ENCODE results near the gene LCN2. TPM values are rescaled to one million over a fixed set of nuclear protein-coding genes. Genes with fewer than 3 reads are reported as not detected.

LCN2 gene
- total and polyA plus RNA-seq, 3 donors from 2014 or later: 2.2 TPM; not detected in 2

DNA sequence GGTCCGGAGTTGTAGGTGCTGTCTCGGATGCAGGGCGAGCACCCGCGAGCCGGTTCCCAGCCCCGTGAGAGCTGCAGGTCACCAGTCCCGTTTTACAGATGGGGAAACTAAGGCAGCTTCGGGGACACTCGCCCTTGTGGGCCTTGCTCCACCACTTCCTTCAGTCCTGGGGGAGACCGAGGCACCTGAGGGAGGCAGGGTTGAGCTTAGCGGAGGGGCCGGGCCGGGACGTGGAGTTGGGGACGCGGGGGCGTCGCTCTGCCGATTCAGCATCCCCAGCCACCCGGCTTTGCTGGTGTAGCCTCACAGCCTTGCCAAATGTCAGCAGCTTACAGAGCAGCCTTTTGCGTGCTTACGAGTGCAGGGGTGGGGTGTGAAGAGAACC, 11.3 kb downstream of the LCN2 start:
- peak overlapping the region in 1 of 2 donors; percentile 30 for H3K27ac ChIP-seq

GRCh38 chr9:128161215-128161902, 12.1 kb downstream of the LCN2 start:
- Histone ChIP-seq H3K4me1 (peaks cover 5% of the 10 kb centered on the region), H3K27ac (no peak overlapping the region), H3K27me3 (no peaks in the 10 kb centered on the region), H3K36me3 (ENCODE audit: low read depth, missing control alignments) (no peaks in the 10 kb centered on the region), H3K4me3 (no peak overlapping the region), H3K9me3 (no peaks in the 10 kb centered on the region)
- DNase-seq: no peak
- 80 to 82% methylated on average over 13 of the region's 13 CpGs for WGBS, 2 donors
- intact Hi-C loops (cut with DNase I; ENCODE audit: low total_unique reads): no loop called here
- TF ChIP-seq CTCF (IDR thresholded peaks at IDR 0.05): no peak
- TF ChIP-seq POLR2A (IDR thresholded peaks at IDR 0.05): no peak

More for the DNA sequence above, 11.3 kb downstream of the LCN2 start:
- Histone ChIP-seq H3K36me3 (ENCODE audit: low read depth, missing control alignments) (no peaks in the 10 kb centered on the region), H3K4me1 (peaks cover 5% of the 10 kb centered on the region), H3K4me3 (peak overlapping the region; percentile 76), H3K9me3 (no peaks in the 10 kb centered on the region), H3K27me3 (no peaks in the 10 kb centered on the region)
- WGBS, 2 donors: 1% methylated on average over 9 to 20 of the region's 23 CpGs
- intact Hi-C loops (cut with DNase I; ENCODE audit: low total_unique reads): no loop called here
- DNase-seq: peak; percentile 22
- TF ChIP-seq POLR2A (IDR thresholded peaks at IDR 0.05) (no peak), CTCF (IDR thresholded peaks at IDR 0.05) (no peak)

GRCh38 chr9:128162215-128163026, 13.2 kb downstream of the LCN2 start:
- no peaks in the 10 kb centered on the region for H3K36me3 ChIP-seq (ENCODE audit: low read depth, missing control alignments)
- no peak overlapping the region for H3K4me3 ChIP-seq
- no peaks in the 10 kb centered on the region for H3K27me3 ChIP-seq
- intact Hi-C loops (cut with DNase I; ENCODE audit: low total_unique reads): no loop called here
- H3K4me1 ChIP-seq: peaks cover 5% of the 10 kb centered on the region
- TF ChIP-seq CTCF (IDR thresholded peaks at IDR 0.05) (no peak), POLR2A (IDR thresholded peaks at IDR 0.05) (no peak)
- WGBS, 2 donors: 66 to 83% methylated on average over 6 to 10 of the region's 10 CpGs
- H3K9me3 ChIP-seq: no peaks in the 10 kb centered on the region
- no peak overlapping the region for H3K27ac ChIP-seq
- DNase-seq: no peak

DNA sequence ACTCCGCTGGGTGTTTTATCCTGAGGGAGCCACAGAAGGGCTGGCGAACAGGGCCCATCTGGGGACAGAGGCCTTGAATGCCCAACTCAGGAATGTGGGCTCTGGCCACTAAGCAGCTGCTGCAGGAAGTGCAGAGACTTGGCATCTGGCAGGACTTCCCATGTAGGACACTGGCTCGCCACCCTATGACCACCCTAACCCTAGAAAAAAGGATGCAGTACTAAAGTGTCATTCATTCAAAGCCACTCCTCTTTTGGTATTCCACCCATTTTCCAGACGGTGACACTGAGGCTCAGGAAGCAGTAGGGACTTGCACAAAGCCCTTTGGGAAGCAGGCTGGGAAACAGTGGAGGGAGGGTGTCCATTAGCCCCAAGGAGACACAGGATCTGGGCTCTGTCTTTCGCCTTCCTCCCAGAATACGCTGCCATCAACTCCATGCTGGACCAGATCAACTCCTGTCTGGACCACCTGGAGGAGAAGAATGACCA, 13.8 kb downstream of the LCN2 start:
- H3K4me1 ChIP-seq: peaks cover 5% of the 10 kb centered on the region
- DNase-seq: no peak
- no peak for TF ChIP-seq POLR2A (IDR thresholded peaks at IDR 0.05)
- no peak for TF ChIP-seq CTCF (IDR thresholded peaks at IDR 0.05)
- intact Hi-C loops (cut with DNase I; ENCODE audit: low total_unique reads): no loop called here
- H3K9me3 ChIP-seq: no peaks in the 10 kb centered on the region
- no peaks in the 10 kb centered on the region for H3K36me3 ChIP-seq (ENCODE audit: low read depth, missing control alignments)
- no peak overlapping the region for H3K27ac ChIP-seq
- no peak overlapping the region for H3K4me3 ChIP-seq
- 89 to 91% methylated on average over 4 to 6 of the region's 6 CpGs for WGBS, 2 donors
- H3K27me3 ChIP-seq: no peaks in the 10 kb centered on the region
